Muscle layer of colon (tissue), 2 donors: ENCODE data around the gene NPW.

ENCODE experiments used
- H3K27ac ChIP-seq: one replicate; pipeline ENCODE4 v1.7.0; 2013; ENCODE audit warnings: low read depth, mild to moderate bottlenecking, low read length, moderate library complexity
- H3K27me3 ChIP-seq, 2 donors: one replicate each; pipeline ENCODE4 v1.7.0; 2013; ENCODE audit warnings: low read length in 2 of 2, mild to moderate bottlenecking in 2 of 2; ENCODE audit not compliant: insufficient read depth in 2 of 2, control insufficient read depth in 1 of 2
- H3K36me3 ChIP-seq: one replicate; pipeline ENCODE4 v1.7.0; 2013; ENCODE audit warnings: mild to moderate bottlenecking, low read length; ENCODE audit not compliant: insufficient read depth
- H3K4me1 ChIP-seq: one replicate; pipeline ENCODE4 v1.7.0; 2013; ENCODE audit warnings: mild to moderate bottlenecking, low read length; ENCODE audit not compliant: insufficient read depth
- H3K4me3 ChIP-seq, 2 donors: one replicate each; pipeline ENCODE4 v1.7.0; 2013; ENCODE audit warnings: low read length in 2 of 2, low read depth in 1 of 2, mild to moderate bottlenecking in 1 of 2, moderate library complexity in 1 of 2
- H3K9ac ChIP-seq: one replicate; pipeline ENCODE4 v1.7.0; 2013; ENCODE audit warnings: low read length
- H3K9me3 ChIP-seq: one replicate; pipeline ENCODE4 v1.7.0; 2013; ENCODE audit warnings: mild to moderate bottlenecking, low read length
- donor health status: abdominal sarcoma.
- donor health status: Adenocarcinoma of cecum.

NPW gene

GRCh38 chr16:2044541-2044940 lies 25.0 kb downstream of the NPW start:
- peaks cover 35% of the 10 kb centered on the region for H3K4me1 ChIP-seq
- H3K4me3 ChIP-seq, result no peak overlapping the region
- no peaks in the 10 kb centered on the region for H3K36me3 ChIP-seq
- H3K9ac ChIP-seq, result no peak overlapping the region
- H3K27ac ChIP-seq, result no peak overlapping the region
- no peaks in the 10 kb centered on the region for H3K9me3 ChIP-seq
- H3K27me3 ChIP-seq, result no peaks in the 10 kb centered on the region

DNA sequence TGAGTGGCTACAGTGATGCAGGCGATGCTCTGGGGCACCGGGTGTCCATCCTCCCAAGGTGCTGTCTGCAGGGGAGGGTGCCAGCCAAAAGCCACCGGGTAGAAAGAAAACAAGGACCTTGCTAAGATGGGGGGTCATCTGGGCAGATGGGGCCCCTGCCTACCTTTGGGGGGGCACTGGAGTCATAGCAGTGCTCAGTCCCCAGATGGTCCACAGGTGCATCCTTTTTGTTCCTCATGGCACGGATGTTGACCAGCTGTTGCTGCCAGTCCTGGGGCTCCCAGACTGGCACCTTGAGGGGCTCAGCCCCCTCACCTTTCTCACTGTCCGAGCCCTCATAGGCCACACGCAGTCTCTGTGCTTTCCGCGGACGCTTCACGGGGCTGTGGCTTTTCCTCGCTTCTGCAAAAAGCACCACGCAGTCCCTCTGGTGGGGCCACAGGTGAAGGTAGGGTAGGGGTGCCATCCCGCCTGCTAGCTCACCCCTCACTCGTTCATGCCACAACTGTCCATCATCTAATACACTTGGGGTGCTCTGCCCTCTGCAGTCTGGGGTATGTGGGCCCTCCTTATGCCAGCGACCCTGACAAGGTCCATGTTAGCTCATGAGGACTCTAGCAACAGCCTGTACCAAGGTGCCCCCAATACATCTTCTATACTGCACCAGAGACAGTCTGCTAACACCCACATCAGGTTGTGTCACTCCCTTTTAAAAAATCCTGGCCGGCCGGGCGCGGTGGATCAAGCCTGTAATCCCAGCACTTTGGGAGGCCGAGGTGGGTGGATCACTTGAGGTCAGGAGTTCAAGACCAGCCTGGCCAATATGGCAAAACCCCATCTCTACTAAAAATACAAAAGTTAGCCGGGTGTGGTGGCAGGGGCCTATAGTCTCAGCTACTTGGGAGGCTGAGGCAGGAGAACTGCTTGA lies 26.6 kb downstream of the NPW start:
- no peak overlapping the region for H3K9ac ChIP-seq
- H3K4me1 ChIP-seq, result peaks cover 26% of the 10 kb centered on the region
- H3K36me3 ChIP-seq, result peaks cover 12% of the 10 kb centered on the region
- H3K4me3 ChIP-seq, result no peak overlapping the region
- H3K27me3 ChIP-seq, result no peaks in the 10 kb centered on the region
- H3K27ac ChIP-seq, result no peak overlapping the region
- no peaks in the 10 kb centered on the region for H3K9me3 ChIP-seq

- no peaks in the 10 kb centered on the region for H3K27me3 ChIP-seq
- H3K4me1 ChIP-seq, result peaks cover 26% of the 10 kb centered on the region
- H3K9ac ChIP-seq, result no peak overlapping the region
- H3K4me3 ChIP-seq, result peak overlapping the region; percentile 63 to 96
- no peaks in the 10 kb centered on the region for H3K9me3 ChIP-seq
- H3K27ac ChIP-seq, result peak overlapping the region; percentile 65
- peaks cover 19% of the 10 kb centered on the region for H3K36me3 ChIP-seq
These were observed 27.3 kb downstream of the NPW start for GRCh38 chr16:2046893-2047329.

DNA sequence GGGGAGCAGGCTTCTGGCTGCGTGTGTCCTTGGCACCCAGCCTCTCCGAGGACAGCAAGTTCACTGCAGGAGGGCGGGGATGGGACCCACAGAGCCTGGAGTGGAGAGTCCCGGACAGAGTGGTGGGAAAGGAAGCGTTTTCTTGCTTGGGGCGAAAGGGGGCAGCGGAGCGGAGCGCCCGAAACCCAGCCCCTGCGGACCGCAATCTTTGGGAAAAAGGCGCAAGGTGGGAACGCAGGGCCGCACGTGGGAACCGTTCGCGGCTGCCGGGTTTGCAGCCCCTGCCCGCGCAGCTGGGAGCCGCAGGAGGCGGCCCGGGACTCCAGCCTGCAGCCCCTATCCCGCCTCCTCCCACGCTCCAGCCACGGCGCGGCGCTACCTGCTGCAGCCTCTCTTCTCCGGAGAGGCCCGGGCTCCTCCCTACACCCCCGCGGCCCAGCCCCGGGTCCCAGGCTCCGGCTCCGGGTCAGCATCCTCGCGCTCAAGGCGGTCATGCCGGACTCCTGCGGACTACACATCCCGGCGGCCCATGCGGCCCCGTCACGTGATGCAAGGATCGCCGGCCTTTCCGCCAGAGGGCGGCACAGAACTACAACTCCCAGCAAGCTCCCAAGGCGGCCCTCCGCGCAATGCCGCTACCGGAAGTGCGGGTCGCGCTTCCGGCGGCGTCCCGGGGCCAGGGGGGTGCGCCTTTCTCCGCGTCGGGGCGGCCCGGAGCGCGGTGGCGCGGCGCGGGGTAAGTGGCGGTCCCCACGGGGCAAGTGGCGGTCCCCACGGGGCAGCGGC lies 27.9 kb downstream of the NPW start, which contains the start of the genes NTHL1 and TSC2:
NTHL1 (minus strand) TSS at position 505 of the 786 bp plus-strand sequence; CDS start at position 494, 11 bp downstream.
TSC2 (plus strand) TSS at position 656 of the 786 bp plus-strand sequence. CDS start 631 bp downstream, outside the sequence.
- H3K9ac ChIP-seq, result peak within 1 kb of the TSS; percentile 18
- H3K4me1 ChIP-seq, result peaks cover 26% of the 10 kb centered on the region
- peak within 1 kb of the TSS; percentile 63 to 96 for H3K4me3 ChIP-seq
- H3K27me3 ChIP-seq, result no peaks in the 10 kb centered on the region
- no peaks in the 10 kb centered on the region for H3K9me3 ChIP-seq
- H3K27ac ChIP-seq, result peak within 1 kb of the TSS; percentile 92
- peaks cover 25% of the 10 kb centered on the region for H3K36me3 ChIP-seq

DNA sequence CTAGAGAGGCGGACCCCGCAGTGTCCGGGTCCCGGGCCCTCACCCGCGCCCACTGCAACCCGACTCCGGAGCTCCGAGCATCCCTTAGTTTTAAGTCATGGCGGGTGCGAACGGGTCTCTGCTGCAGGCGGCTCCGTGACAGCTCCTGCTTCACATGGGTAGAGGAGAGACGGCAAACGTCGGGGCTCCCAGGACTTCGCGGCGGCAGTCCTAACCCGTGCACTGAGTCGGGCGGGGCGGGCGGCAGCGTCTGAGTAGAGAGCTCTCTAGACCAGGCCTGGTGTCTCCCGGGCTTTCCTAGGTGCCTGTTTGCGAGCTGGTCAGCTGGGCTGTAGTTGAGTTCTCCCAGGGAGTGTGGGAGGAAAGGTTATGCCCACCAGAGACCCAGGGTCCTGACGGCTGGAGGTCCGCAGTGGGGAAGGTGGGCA lies 28.5 kb downstream of the NPW start:
- Histone ChIP-seq H3K9me3 (no peaks in the 10 kb centered on the region), H3K27ac (peak overlapping the region; percentile 92), H3K4me3 (peak overlapping the region; percentile 63 to 96), H3K36me3 (peaks cover 31% of the 10 kb centered on the region), H3K9ac (peak overlapping the region; percentile 18), H3K27me3 (no peaks in the 10 kb centered on the region), H3K4me1 (peaks cover 24% of the 10 kb centered on the region)

GRCh38 chr16:2053211-2053610 lies 33.6 kb downstream of the NPW start:
- H3K4me3 ChIP-seq, result no peak overlapping the region
- H3K27me3 ChIP-seq, result no peaks in the 10 kb centered on the region
- H3K4me1 ChIP-seq, result peaks cover 6% of the 10 kb centered on the region
- H3K9me3 ChIP-seq, result no peaks in the 10 kb centered on the region
- peaks cover 65% of the 10 kb centered on the region for H3K36me3 ChIP-seq
- no peak overlapping the region for H3K9ac ChIP-seq
- H3K27ac ChIP-seq, result no peak overlapping the region

- Histone ChIP-seq H3K9ac (no peak overlapping the region), H3K27ac (no peak overlapping the region), H3K4me1 (peaks cover under 1% of the 10 kb centered on the region), H3K36me3 (peaks cover 72% of the 10 kb centered on the region), H3K4me3 (no peak overlapping the region), H3K27me3 (no peaks in the 10 kb centered on the region), H3K9me3 (no peaks in the 10 kb centered on the region)
These were observed 34.3 kb downstream of the NPW start for GRCh38 chr16:2053897-2054296.

DNA sequence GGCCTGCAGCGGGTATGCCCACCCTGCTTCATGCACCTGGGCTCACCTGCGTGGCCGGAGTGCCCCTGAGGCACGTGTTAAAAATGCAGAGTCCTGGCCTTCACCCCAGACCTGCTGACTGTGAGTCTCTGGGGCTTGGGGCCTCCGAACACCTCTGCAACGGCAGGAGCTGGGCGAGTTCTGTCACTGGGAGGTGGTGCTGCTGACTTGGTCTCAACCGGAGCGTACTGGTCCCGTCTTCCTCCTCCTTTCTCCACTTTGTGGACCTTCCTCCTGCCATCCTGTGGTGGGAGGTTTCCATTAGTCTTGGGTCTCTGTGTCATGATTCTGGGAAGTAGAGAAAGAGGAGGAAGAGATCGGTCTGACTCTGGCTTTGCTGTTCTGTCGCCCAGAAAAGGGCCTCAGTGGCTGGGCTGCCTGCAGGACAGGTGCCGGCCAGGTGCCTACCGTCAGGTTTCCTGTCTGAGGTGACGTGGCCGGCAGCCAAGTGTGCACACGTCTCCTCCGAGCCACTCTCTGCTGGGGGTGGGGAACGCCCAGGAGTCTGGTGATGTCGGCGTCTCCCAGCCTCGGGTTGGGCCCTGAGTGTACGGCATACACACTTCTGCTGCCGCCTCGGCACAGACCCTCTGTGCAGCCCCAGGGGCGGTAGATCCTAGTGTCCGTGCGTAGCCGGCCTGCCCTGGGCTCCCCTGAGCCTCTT lies 35.1 kb downstream of the NPW start:
- Histone ChIP-seq H3K4me1 (no peaks in the 10 kb centered on the region), H3K36me3 (peaks cover 73% of the 10 kb centered on the region), H3K4me3 (no peak overlapping the region), H3K9me3 (no peaks in the 10 kb centered on the region), H3K27me3 (no peaks in the 10 kb centered on the region), H3K27ac (no peak overlapping the region), H3K9ac (no peak overlapping the region)

DNA sequence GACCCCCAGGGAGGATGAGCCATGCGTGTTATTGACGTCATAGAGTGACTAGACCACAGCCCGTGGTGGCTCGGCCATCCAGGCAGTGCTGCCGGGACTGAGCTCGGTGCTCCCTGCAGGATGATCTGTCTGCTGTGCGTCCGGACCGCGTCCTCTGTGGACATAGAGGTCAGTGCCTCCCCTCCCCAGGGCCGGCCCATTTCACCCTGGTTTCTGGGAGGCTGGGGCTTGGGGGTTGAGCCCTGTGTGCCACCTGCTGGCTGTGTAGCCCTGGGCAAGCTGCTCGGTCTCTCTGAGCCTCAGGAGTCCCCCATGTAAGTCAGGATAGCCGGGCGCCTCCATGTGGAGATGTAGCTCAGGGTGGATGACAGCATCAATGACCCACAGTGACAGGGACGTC lies 36.5 kb downstream of the NPW start:
- Histone ChIP-seq H3K36me3 (peaks cover 70% of the 10 kb centered on the region), H3K9me3 (no peaks in the 10 kb centered on the region), H3K9ac (no peak overlapping the region), H3K4me3 (no peak overlapping the region), H3K27ac (no peak overlapping the region), H3K27me3 (no peaks in the 10 kb centered on the region), H3K4me1 (no peaks in the 10 kb centered on the region)

DNA sequence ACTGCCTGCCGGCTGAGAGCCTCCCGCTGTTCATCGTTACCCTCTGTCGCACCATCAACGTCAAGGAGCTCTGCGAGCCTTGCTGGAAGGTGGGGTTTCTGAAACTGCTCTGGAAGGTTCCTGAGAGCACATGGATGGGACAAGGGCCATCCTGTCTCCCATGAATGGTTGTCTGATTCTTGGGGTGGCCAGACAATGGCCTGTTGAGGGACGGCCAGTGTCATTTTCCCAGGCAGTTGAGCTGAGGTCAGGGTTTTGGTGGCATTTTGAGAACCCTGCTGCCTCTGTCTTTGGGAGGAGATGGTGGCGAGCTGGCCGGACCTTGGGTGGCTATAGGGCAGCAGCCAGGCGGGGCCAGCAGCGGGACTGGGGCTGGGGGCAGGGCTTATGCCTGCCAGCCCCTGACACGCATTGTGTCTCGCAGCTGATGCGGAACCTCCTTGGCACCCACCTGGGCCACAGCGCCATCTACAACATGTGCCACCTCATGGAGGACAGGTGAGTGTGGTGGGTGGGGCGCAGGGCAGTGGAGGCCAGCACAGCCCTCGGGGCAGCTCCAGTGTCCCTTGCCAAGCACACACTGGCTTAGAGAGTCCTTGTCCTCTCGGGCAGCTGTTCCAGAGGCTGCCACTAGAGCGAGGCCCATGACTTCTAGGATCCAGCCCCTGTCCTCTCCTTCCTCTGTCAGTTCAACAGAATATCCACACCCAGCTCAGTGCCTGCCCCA lies 37.3 kb downstream of the NPW start:
- no peak overlapping the region for H3K27ac ChIP-seq
- H3K9ac ChIP-seq, result no peak overlapping the region
- peaks cover 64% of the 10 kb centered on the region for H3K36me3 ChIP-seq
- no peaks in the 10 kb centered on the region for H3K4me1 ChIP-seq
- no peaks in the 10 kb centered on the region for H3K27me3 ChIP-seq
- no peaks in the 10 kb centered on the region for H3K9me3 ChIP-seq
- H3K4me3 ChIP-seq, result no peak overlapping the region
